ENCODE data around the gene YOD1.

DNA sequence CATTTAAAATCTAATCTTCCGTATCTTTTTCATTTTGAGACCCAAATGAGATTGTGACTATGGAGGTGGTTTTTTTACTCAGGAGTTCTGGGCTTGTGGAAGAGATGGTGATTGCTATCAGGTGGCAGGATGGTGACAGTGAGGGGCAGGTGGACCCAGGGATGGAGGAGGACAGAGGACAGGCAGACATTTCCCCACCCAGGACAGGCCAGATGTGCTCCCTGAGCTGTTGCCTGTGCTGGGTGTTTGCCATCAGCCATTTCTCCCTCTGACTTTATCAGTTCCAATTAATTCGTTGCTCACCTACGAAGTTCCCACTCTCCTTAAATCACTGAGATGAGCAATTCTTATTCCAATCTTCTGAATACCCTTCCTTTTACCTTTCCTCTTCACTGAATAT, 44.9 kb downstream of the YOD1 start:
- TF ChIP-seq CTCF (IDR thresholded peaks at IDR 0.05; ENCODE audit: insufficient read depth, low read length, poor library complexity, severe bottlenecking): no peak
- TF ChIP-seq EZH2phosphoT487 (conservative IDR thresholded peaks at IDR 0.05; ENCODE audit: low read length): no peak

Measured in SU-DHL-6 (cell line).